WERI-Rb-1 (cell line): Measurements from ENCODE around the gene RSRC1.

Experiments
- DNase-seq: peaks from one replicate; pipeline ENCODE4 v3.0.0-alpha.2; 2020
- H3K27ac ChIP-seq: fragments of 250-450 bp; sonication (Bioruptor Pico); 2 replicates; pipeline ENCODE4 v1.5.1; 2020; ENCODE audit warnings: mild to moderate bottlenecking, moderate library complexity
- H3K27me3 ChIP-seq: fragments of 250-450 bp; sonication (Bioruptor Pico); 2 replicates; pipeline ENCODE4 v1.5.1; 2021; ENCODE audit warnings: mild to moderate bottlenecking, low read depth, moderate library complexity; ENCODE audit not compliant: insufficient read depth, severe bottlenecking
- H3K36me3 ChIP-seq: fragments of 250-450 bp; sonication (Bioruptor Pico); 2 replicates; pipeline ENCODE4 v1.5.1; 2020; ENCODE audit warnings: mild to moderate bottlenecking, moderate library complexity
- H3K4me3 ChIP-seq: 2 replicates; pipeline ENCODE4 v1.5.1; 2011; ENCODE audit warnings: low read depth, mild to moderate bottlenecking, control low read depth, low read length
- H3K9me3 ChIP-seq: fragments of 250-450 bp; sonication (Bioruptor Pico); 2 replicates; pipeline ENCODE4 v1.5.1; 2021; ENCODE audit warnings: mild to moderate bottlenecking, moderate library complexity; ENCODE audit not compliant: severe bottlenecking
- TF ChIP-seq, protein P1 (sequence below): IDR thresholded peaks from 2 replicates; pipeline ENCODE4 v1.5.1; 2011; ENCODE audit warnings: low read depth, mild to moderate bottlenecking, control low read depth, inconsistent platforms, low read length

RSRC1 gene

DNA sequence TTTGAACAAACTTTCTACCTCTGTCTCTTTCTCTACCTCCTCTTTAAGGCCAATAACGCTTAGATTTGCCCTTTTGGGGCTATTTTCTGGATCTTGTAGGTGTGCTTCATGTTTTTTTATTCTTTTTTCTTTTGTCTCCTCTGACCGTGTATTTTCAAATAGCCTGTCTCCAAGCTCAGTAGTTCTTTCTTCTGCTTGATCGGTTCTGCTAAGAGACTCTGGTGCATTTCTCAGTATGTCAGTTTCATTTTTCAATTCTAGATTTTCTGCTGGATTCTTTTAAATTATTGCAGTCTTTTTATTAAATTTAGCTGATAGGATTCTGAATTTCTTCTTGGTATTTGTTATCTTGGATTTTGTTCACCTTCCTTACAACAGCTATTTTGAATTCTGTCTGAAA lies 148.7 kb downstream of the RSRC1 start:
- TF ChIP-seq, protein P1, sequence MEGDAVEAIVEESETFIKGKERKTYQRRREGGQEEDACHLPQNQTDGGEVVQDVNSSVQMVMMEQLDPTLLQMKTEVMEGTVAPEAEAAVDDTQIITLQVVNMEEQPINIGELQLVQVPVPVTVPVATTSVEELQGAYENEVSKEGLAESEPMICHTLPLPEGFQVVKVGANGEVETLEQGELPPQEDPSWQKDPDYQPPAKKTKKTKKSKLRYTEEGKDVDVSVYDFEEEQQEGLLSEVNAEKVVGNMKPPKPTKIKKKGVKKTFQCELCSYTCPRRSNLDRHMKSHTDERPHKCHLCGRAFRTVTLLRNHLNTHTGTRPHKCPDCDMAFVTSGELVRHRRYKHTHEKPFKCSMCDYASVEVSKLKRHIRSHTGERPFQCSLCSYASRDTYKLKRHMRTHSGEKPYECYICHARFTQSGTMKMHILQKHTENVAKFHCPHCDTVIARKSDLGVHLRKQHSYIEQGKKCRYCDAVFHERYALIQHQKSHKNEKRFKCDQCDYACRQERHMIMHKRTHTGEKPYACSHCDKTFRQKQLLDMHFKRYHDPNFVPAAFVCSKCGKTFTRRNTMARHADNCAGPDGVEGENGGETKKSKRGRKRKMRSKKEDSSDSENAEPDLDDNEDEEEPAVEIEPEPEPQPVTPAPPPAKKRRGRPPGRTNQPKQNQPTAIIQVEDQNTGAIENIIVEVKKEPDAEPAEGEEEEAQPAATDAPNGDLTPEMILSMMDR = no peak
- H3K36me3 ChIP-seq = no peaks in the 10 kb centered on the region

DNA sequence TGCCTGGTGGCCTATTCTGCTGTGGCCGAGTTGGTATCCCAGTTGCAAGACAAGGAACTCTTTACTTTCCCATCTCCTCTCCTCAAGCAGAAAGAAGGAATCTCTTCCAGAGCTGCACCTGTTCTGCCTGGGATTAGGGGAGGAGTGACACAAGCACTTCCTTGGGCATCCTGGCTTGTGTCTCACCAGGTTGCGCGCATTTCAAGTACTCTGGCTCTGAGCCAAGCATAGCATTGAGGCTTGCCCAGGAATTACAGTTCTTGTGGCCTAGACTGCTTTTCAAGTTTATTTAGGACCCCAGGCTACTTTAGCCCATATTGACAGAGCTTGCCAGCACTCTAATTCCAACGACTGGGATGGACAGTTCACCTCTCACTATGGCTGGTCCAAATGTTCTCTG lies 150.5 kb downstream of the RSRC1 start:
- no peak overlapping the region for H3K4me3 ChIP-seq
- no peaks in the 10 kb centered on the region for H3K36me3 ChIP-seq
- H3K27ac ChIP-seq = no peak overlapping the region
- TF ChIP-seq, protein P1 = no peak
- no peak for DNase-seq
- H3K9me3 ChIP-seq = no peaks in the 10 kb centered on the region
- no peaks in the 10 kb centered on the region for H3K27me3 ChIP-seq

More for the DNA sequence above, 148.7 kb downstream of the RSRC1 start:
- H3K27ac ChIP-seq = no peak overlapping the region
- no peaks in the 10 kb centered on the region for H3K27me3 ChIP-seq
- H3K4me3 ChIP-seq = no peak overlapping the region
- DNase-seq = no peak
- H3K9me3 ChIP-seq = no peaks in the 10 kb centered on the region

DNA sequence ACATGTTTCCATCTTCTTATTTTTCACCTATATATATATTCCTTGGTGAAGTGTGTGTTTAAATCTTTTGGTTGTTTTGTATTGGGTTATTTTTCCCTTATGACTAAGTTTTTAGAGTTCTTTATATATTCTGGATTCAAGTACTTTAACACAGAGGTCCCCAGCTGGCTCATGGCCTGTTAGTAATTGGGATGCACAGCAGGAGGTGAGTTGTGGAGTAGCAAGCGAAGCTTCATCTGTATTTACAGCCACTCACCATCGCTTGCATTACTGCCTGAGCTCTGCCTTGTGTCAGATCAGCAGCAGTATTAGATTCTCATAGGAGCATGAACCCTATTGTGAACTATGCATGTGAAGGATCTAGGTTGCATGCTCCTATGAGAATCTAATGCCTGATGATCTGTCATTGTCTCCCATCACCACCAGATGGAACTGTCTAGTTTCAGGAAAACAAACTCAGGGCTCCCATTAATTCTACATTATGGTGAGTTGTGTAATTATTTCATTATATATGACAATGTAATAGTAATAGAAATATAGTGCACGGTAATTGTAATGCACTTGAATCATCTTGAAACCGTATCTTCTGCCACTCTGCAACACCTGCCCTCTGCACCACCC lies 151.6 kb downstream of the RSRC1 start:
- no peaks in the 10 kb centered on the region for H3K27me3 ChIP-seq
- no peak overlapping the region for H3K4me3 ChIP-seq
- H3K9me3 ChIP-seq = no peaks in the 10 kb centered on the region
- no peak for DNase-seq
- no peaks in the 10 kb centered on the region for H3K36me3 ChIP-seq
- TF ChIP-seq, protein P1 = no peak
- H3K27ac ChIP-seq = no peak overlapping the region

DNA sequence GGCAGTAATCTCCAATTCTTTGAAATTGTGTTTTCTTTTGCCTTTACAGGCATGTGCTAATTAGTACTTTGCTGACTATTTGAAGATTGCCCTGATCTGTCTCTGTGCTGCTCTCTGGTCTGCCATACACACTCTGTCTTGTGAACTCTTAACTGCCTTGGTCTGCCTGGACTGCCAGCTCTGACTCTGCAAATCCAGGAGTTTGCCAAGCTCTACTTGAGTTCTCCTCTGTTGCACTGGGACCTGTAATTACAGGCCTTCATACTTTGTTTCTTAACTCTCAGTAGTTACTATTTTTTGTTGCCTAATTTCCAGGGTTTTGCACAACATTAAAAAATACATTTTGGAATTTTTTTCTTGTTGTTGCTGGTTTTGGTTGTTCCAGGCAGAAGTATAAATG lies 155.0 kb downstream of the RSRC1 start:
- H3K36me3 ChIP-seq = no peaks in the 10 kb centered on the region

DNA sequence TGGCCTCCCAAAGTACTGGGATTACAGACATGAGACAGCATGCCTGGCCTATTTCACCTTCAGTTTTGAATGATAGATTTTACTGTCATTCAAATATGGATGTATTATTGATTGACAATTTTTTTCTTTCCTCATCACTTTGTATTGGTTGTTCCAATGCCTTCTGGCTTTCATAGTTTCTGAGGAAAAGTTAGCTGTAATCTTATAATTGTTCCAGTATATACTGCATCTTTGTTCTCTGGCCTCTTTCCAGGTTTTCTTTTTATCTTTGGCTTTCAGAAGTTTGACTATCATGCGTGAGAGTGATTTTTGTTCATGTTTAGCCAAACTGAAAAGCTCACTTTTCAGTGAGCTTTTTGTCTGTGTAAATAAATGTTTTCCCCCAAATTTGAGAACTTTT lies 157.1 kb downstream of the RSRC1 start:
- no peak overlapping the region for H3K27ac ChIP-seq
- TF ChIP-seq, protein P1 = no peak
- H3K36me3 ChIP-seq = no peaks in the 10 kb centered on the region
- no peak overlapping the region for H3K4me3 ChIP-seq
- DNase-seq = no peak
- peaks cover 3% of the 10 kb centered on the region for H3K9me3 ChIP-seq
- no peaks in the 10 kb centered on the region for H3K27me3 ChIP-seq

More for the DNA sequence above, 155.0 kb downstream of the RSRC1 start:
- DNase-seq = no peak
- H3K27me3 ChIP-seq = no peaks in the 10 kb centered on the region
- no peak overlapping the region for H3K4me3 ChIP-seq
- TF ChIP-seq, protein P1 = no peak
- H3K9me3 ChIP-seq = peaks cover 3% of the 10 kb centered on the region
- H3K27ac ChIP-seq = no peak overlapping the region

DNA sequence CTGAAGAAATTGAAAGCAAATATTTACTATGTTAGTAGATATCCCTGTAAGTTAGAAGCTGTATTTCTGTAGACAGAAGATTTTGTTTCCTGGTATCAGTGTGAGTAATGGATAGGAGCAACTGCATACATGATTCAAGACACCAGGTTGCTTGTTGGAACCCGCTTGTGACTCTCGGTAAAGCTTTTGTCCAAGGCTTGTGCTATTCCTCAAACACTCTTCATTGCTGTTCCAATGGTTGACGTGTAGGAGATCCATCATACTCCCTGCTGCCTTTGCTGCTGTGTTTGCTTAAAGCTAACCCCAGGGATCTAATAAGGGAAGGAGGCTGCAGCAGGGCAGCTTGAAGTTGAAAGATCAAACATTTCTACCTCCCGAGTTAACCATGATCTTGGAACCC lies 160.1 kb downstream of the RSRC1 start:
- Histone ChIP-seq H3K36me3 (no peaks in the 10 kb centered on the region), H3K4me3 (no peak overlapping the region), H3K27me3 (no peaks in the 10 kb centered on the region), H3K9me3 (peaks cover 3% of the 10 kb centered on the region), H3K27ac (no peak overlapping the region)
- TF ChIP-seq, protein P1 = no peak
- no peak for DNase-seq
